Measurements from ENCODE around the gene RBM48.

GRCh38 chr7:92560602-92561001 is 32.0 kb downstream of the RBM48 start:
- TF ChIP-seq, protein P1, sequence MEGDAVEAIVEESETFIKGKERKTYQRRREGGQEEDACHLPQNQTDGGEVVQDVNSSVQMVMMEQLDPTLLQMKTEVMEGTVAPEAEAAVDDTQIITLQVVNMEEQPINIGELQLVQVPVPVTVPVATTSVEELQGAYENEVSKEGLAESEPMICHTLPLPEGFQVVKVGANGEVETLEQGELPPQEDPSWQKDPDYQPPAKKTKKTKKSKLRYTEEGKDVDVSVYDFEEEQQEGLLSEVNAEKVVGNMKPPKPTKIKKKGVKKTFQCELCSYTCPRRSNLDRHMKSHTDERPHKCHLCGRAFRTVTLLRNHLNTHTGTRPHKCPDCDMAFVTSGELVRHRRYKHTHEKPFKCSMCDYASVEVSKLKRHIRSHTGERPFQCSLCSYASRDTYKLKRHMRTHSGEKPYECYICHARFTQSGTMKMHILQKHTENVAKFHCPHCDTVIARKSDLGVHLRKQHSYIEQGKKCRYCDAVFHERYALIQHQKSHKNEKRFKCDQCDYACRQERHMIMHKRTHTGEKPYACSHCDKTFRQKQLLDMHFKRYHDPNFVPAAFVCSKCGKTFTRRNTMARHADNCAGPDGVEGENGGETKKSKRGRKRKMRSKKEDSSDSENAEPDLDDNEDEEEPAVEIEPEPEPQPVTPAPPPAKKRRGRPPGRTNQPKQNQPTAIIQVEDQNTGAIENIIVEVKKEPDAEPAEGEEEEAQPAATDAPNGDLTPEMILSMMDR (tag by site-specific recombination; IDR thresholded peaks at IDR 0.05) = no peak
- TF ChIP-seq GLIS1 (tag by site-specific recombination; IDR thresholded peaks at IDR 0.05) (no peak), OVOL3 (tag by site-specific recombination; IDR thresholded peaks at IDR 0.05) (no peak), ZNF274 (IDR thresholded peaks at IDR 0.05; ENCODE audit: low read length) (no peak), ZNF274 (tag by site-specific recombination; IDR thresholded peaks at IDR 0.05; ENCODE audit: borderline replicate concordance) (no peak), KLF10 (tag by site-specific recombination; IDR thresholded peaks at IDR 0.05) (no peak), SALL2 (tag by site-specific recombination; IDR thresholded peaks at IDR 0.05; ENCODE audit: borderline replicate concordance) (no peak)
- TF ChIP-seq, protein P2, sequence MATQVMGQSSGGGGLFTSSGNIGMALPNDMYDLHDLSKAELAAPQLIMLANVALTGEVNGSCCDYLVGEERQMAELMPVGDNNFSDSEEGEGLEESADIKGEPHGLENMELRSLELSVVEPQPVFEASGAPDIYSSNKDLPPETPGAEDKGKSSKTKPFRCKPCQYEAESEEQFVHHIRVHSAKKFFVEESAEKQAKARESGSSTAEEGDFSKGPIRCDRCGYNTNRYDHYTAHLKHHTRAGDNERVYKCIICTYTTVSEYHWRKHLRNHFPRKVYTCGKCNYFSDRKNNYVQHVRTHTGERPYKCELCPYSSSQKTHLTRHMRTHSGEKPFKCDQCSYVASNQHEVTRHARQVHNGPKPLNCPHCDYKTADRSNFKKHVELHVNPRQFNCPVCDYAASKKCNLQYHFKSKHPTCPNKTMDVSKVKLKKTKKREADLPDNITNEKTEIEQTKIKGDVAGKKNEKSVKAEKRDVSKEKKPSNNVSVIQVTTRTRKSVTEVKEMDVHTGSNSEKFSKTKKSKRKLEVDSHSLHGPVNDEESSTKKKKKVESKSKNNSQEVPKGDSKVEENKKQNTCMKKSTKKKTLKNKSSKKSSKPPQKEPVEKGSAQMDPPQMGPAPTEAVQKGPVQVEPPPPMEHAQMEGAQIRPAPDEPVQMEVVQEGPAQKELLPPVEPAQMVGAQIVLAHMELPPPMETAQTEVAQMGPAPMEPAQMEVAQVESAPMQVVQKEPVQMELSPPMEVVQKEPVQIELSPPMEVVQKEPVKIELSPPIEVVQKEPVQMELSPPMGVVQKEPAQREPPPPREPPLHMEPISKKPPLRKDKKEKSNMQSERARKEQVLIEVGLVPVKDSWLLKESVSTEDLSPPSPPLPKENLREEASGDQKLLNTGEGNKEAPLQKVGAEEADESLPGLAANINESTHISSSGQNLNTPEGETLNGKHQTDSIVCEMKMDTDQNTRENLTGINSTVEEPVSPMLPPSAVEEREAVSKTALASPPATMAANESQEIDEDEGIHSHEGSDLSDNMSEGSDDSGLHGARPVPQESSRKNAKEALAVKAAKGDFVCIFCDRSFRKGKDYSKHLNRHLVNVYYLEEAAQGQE (tag by site-specific recombination; IDR thresholded peaks at IDR 0.05) = no peak
